GM12878 (cell line): ENCODE results near the gene S1PR1. TPM values are rescaled to one million over a fixed set of nuclear protein-coding genes. Genes with fewer than 3 reads are reported as not detected.

Experiments used
- ATF3 ChIP-seq: IDR thresholded peaks from 2 replicates; pipeline ENCODE4 v1.6.1; 2011; ENCODE audit warnings: low read depth, mild to moderate bottlenecking, low read length, moderate library complexity, borderline replicate concordance; ENCODE audit errors: extremely low read depth
- CBX5 ChIP-seq: sonication (generic); IDR thresholded peaks from 2 replicates; pipeline ENCODE4 v1.6.1; 2016; ENCODE audit warnings: low read depth, moderate library complexity, mild to moderate bottlenecking, inconsistent platforms
- IRF4 ChIP-seq: IDR thresholded peaks from 2 replicates; pipeline ENCODE4 v1.6.1; 2011; ENCODE audit warnings: low read depth, low read length
- NFYB ChIP-seq: IDR thresholded peaks from 2 replicates; pipeline ENCODE4 v1.6.1; 2011; ENCODE audit warnings: low read depth, mild to moderate bottlenecking, low read length, improper control_type of control experiment, moderate library complexity; ENCODE audit not compliant: insufficient read depth
- RCOR1 ChIP-seq: conservative IDR thresholded peaks from 2 replicates; pipeline ENCODE4 v1.6.1; 2012; ENCODE audit warnings: low read depth, low read length, improper control_type of control experiment
- SMC3 ChIP-seq: IDR thresholded peaks from 2 replicates; pipeline ENCODE4 v1.6.1; 2011; ENCODE audit warnings: low read length, improper control_type of control experiment, borderline replicate concordance
- SREBF2 ChIP-seq: IDR thresholded peaks from 2 replicates; pipeline ENCODE4 v1.6.1; 2012; ENCODE audit warnings: mild to moderate bottlenecking, low read length
- SUZ12 ChIP-seq: fragments of 200-600 bp; sonication (generic); IDR thresholded peaks from one replicate; pipeline ENCODE4 v1.6.1; 2018; ENCODE audit warnings: antibody characterized with exemption, mild to moderate bottlenecking; ENCODE audit not compliant: unreplicated experiment
- TCF12 ChIP-seq: IDR thresholded peaks from 2 replicates; pipeline ENCODE4 v1.6.1; 2011; ENCODE audit warnings: low read depth, mild to moderate bottlenecking, low read length
- ZNF384 ChIP-seq: IDR thresholded peaks from 2 replicates; pipeline ENCODE4 v1.6.1; 2012; ENCODE audit warnings: low read depth, mild to moderate bottlenecking, low read length, improper control_type of control experiment, borderline replicate concordance
- polyA plus RNA-seq, 11 experiments: library from polyadenylated mRNA; depleted of rRNA in 4 of 11; unstranded in 6 of 11; stranded (reverse) in 5 of 11; fragments of >200 nt; fragmentation: Nextera tagmentation in 4 of 11; fragmentation: Illumina TruSeq in 1 of 11; extraction: Ambion mirVana in 4 of 11; extraction: Trizol in 1 of 11; gene quantifications; 1 replicate in 1 of 11; 2 replicates in 10 of 11; pipeline versions ENCODE4 v1.2.1 to v1.2.3, GENCODE V29; 2011 to 2016; ENCODE audit warnings: inconsistent platforms in 2 of 11, missing spikeins in 2 of 11, low read depth in 1 of 11
- total RNA-seq, 4 experiments: library from RNA; depleted of rRNA in 3 of 4; stranded (reverse); fragments of >200 nt in 3 of 4; fragmentation: Illumina TruSeq in 1 of 4; extraction: Trizol in 1 of 4; gene quantifications; 2 replicates each; pipeline versions ENCODE4 v1.2.1 to v1.2.3, GENCODE V29; 2013 to 2021
- TF ChIP-seq, protein P1 (sequence below): fragments of 450-650 bp; IDR thresholded peaks from 2 replicates; pipeline ENCODE4 v1.6.1; 2017; ENCODE audit warnings: low read depth, mild to moderate bottlenecking, moderate library complexity
- TF ChIP-seq, protein P2 (sequence below): fragments of 450-650 bp; IDR thresholded peaks from 2 replicates; pipeline ENCODE4 v1.6.1; 2018; ENCODE audit warnings: borderline replicate concordance, mild to moderate bottlenecking; ENCODE audit not compliant: partially characterized antibody

The S1PR1 gene
- total and polyA plus RNA-seq, 10 of the 15 experiments (the other 5 are each of a cell fraction or from before 2014, with no cell fraction given) = 3.8 to 59.4 (median 30.7) TPM

DNA sequence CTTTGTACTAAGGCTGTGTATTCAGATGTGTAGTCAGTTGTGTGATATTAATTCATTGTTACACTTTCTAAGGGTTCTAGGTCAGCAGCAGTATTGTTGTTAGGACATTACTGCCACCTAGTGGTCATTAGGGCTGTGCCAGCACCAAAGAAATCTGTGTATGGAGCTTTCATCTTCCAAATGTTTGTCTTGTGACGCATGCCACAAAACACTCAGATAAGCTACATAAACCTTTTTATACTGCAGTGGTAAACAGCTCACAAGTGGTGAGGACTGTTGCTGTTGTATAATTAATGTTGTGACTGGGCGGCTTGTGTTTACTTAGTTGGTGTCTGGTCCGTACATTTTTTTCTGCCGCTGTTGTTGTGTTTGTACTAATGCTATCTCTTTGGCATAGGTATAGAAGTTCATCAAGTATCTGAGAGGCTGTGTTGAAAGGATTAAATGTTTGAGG, 51.7 kb downstream of the S1PR1 start (continued):
- no peak for TF ChIP-seq ATF3
- no peak for TF ChIP-seq NFYB
- TF ChIP-seq IRF4 = no peak
- no peak for TF ChIP-seq SUZ12
- TF ChIP-seq, protein P1, sequence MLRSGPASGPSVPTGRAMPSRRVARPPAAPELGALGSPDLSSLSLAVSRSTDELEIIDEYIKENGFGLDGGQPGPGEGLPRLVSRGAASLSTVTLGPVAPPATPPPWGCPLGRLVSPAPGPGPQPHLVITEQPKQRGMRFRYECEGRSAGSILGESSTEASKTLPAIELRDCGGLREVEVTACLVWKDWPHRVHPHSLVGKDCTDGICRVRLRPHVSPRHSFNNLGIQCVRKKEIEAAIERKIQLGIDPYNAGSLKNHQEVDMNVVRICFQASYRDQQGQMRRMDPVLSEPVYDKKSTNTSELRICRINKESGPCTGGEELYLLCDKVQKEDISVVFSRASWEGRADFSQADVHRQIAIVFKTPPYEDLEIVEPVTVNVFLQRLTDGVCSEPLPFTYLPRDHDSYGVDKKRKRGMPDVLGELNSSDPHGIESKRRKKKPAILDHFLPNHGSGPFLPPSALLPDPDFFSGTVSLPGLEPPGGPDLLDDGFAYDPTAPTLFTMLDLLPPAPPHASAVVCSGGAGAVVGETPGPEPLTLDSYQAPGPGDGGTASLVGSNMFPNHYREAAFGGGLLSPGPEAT = no peak
- TF ChIP-seq ZNF384 = no peak
- TF ChIP-seq, protein P2, sequence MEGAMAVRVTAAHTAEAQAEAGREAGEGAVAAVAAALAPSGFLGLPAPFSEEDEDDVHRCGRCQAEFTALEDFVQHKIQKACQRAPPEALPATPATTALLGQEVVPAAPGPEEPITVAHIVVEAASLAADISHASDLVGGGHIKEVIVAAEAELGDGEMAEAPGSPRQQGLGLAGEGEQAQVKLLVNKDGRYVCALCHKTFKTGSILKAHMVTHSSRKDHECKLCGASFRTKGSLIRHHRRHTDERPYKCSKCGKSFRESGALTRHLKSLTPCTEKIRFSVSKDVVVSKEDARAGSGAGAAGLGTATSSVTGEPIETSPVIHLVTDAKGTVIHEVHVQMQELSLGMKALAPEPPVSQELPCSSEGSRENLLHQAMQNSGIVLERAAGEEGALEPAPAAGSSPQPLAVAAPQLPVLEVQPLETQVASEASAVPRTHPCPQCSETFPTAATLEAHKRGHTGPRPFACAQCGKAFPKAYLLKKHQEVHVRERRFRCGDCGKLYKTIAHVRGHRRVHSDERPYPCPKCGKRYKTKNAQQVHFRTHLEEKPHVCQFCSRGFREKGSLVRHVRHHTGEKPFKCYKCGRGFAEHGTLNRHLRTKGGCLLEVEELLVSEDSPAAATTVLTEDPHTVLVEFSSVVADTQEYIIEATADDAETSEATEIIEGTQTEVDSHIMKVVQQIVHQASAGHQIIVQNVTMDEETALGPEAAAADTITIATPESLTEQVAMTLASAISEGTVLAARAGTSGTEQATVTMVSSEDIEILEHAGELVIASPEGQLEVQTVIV = no peak
- TF ChIP-seq SMC3 = peak; percentile 97
- TF ChIP-seq RCOR1 = no peak
- TF ChIP-seq TCF12 = no peak
- TF ChIP-seq SREBF2 = no peak
- TF ChIP-seq CBX5 = peak; percentile 44; the same call in 1 of the 2 replicates
